GM12878 (cell line): ENCODE measurements around the gene APOE. TPM values are rescaled to one million over a fixed set of nuclear protein-coding genes. Genes with fewer than 3 reads are reported as not detected.

Source experiments
- ATAC-seq: fragments of 200-7000 bp; cut with Tn5 transposase; 3 replicates; pipeline ENCODE4 v1.9.1; 2020; ENCODE audit warnings: mild to moderate bottlenecking, moderate library complexity
- BruUV-seq: library from RNA; stranded (reverse); fragments of 400-500 nt; replicated peaks from 2 replicates; lab custom pipeline; 2021; lab: Mats Ljungman, UMichigan
- CTCF ChIA-PET: fragments of 300-600 bp; sonication (Branson Sonifier 250); formaldehyde crosslinking; extraction: SDS; loops from one replicate; lab custom pipeline; 2021; ENCODE audit warnings: inconsistent platforms; lab: Yijun Ruan, JAX
- POLR2A ChIA-PET: fragments of 350-600 bp; formaldehyde crosslinking; extraction: SDS; loops from one replicate; lab custom pipeline; 2021; ENCODE audit warnings: inconsistent platforms; lab: Charles Lee
- RAD21 ChIA-PET: fragments of 300-600 bp; sonication (Branson Sonifier 250); formaldehyde crosslinking; loops from one replicate; lab custom pipeline; 2023; ENCODE audit warnings: antibody characterized with exemption; ENCODE audit not compliant: unreplicated experiment; lab: Charles Lee
- SMC1A ChIA-PET: fragments of 300-600 bp; sonication (Branson Sonifier 250); formaldehyde crosslinking; loops from one replicate; lab custom pipeline; 2023; ENCODE audit not compliant: unreplicated experiment, uncharacterized antibody; lab: Charles Lee
- DNase-seq: peaks from one replicate; pipeline ENCODE4 v3.0.0-alpha.2; 2011; ENCODE audit warnings: low read depth, low spot score
- FAIRE-seq: peaks from 3 replicates; lab custom pipeline; 2011; peaks lifted over from hg19 to GRCh38; lab: Jason Lieb, UNC
- H2AFZ ChIP-seq: 2 replicates; pipeline ENCODE4 v1.6.0; 2011; ENCODE audit warnings: low read depth, low read length, control low read depth; ENCODE audit not compliant: control insufficient read depth
- H3K27ac ChIP-seq: 2 replicates; pipeline ENCODE4 v1.5.1; 2011; ENCODE audit warnings: control low read depth; ENCODE audit not compliant: control insufficient read depth, insufficient read depth
- H3K27me3 ChIP-seq, 2 experiments: replicated peaks in 1 of 2; 2 replicates each; pipeline versions ENCODE4 v1.6.0 to v1.6.1; 2011; ENCODE audit warnings: low read length in 1 of 2; ENCODE audit not compliant: control insufficient read depth in 2 of 2, insufficient read depth in 2 of 2
- H3K36me3 ChIP-seq, 2 experiments: 2 replicates each; pipeline ENCODE4 v1.5.1; 2011; ENCODE audit warnings: low read length in 1 of 2; ENCODE audit not compliant: control insufficient read depth in 2 of 2, insufficient read depth in 2 of 2
- H3K4me1 ChIP-seq: 2 replicates; pipeline ENCODE4 v1.6.1; 2011; ENCODE audit warnings: mild to moderate bottlenecking, low read length, moderate library complexity, mixed read lengths; ENCODE audit not compliant: control insufficient read depth, insufficient read depth
- H3K4me2 ChIP-seq: 2 replicates; pipeline ENCODE4 v1.6.0; 2011; ENCODE audit warnings: control low read depth; ENCODE audit not compliant: control insufficient read depth, insufficient read depth
- H3K4me3 ChIP-seq: fragments of 200-600 bp; sonication (generic); 2 replicates; pipeline ENCODE4 v1.5.1; 2016
- H3K79me2 ChIP-seq: 2 replicates; pipeline ENCODE4 v1.6.0; 2011; ENCODE audit warnings: low read length; ENCODE audit not compliant: control insufficient read depth, insufficient read depth
- H3K9ac ChIP-seq: 2 replicates; pipeline ENCODE4 v1.8.0; 2011; ENCODE audit warnings: low read length, control low read depth, mixed read lengths; ENCODE audit not compliant: control insufficient read depth, insufficient read depth
- H3K9me3 ChIP-seq: replicated peaks from 3 replicates; pipeline ENCODE4 v1.5.1; 2011; ENCODE audit warnings: mild to moderate bottlenecking, low read length; ENCODE audit not compliant: control insufficient read depth, insufficient read depth
- H4K20me1 ChIP-seq: 2 replicates; pipeline ENCODE4 v1.6.0; 2011; ENCODE audit not compliant: control insufficient read depth, insufficient read depth
- ATF7 ChIP-seq: fragments of 450-650 bp; IDR thresholded peaks from 2 replicates; pipeline ENCODE4 v1.6.1; 2016; ENCODE audit warnings: low read depth, mild to moderate bottlenecking
- ESRRA ChIP-seq: IDR thresholded peaks from 2 replicates; pipeline ENCODE4 v1.6.1; 2012; ENCODE audit warnings: mild to moderate bottlenecking, low read length, improper control_type of control experiment
- HCFC1 ChIP-seq: fragments of 150-350 bp; IDR thresholded peaks from 2 replicates; pipeline ENCODE4 v1.6.1; 2014; ENCODE audit warnings: low read length
- HDGF ChIP-seq: fragments of 450-650 bp; IDR thresholded peaks from 2 replicates; pipeline ENCODE4 v1.6.1; 2016; ENCODE audit warnings: antibody characterized with exemption
- MTA2 ChIP-seq: fragments of 450-650 bp; IDR thresholded peaks from 2 replicates; pipeline ENCODE4 v1.6.1; 2016; ENCODE audit warnings: low read depth, mild to moderate bottlenecking, moderate library complexity
- SP1 ChIP-seq: IDR thresholded peaks from one replicate; pipeline ENCODE4 v1.6.1; 2011; ENCODE audit warnings: low read depth, low read length
- STAT3 ChIP-seq: IDR thresholded peaks from 2 replicates; pipeline ENCODE4 v1.6.1; 2011; ENCODE audit warnings: low read depth, low read length, improper control_type of control experiment
- SUZ12 ChIP-seq: fragments of 200-600 bp; sonication (generic); IDR thresholded peaks from one replicate; pipeline ENCODE4 v1.6.1; 2018; ENCODE audit warnings: antibody characterized with exemption, mild to moderate bottlenecking; ENCODE audit not compliant: unreplicated experiment
- ZNF207 ChIP-seq: fragments of 450-650 bp; IDR thresholded peaks from 2 replicates; pipeline ENCODE4 v1.6.1; 2014; ENCODE audit warnings: antibody characterized with exemption, mild to moderate bottlenecking, borderline replicate concordance
- ZSCAN29 ChIP-seq: fragments of 450-650 bp; IDR thresholded peaks from 2 replicates; pipeline ENCODE4 v1.6.1; 2017; ENCODE audit warnings: mild to moderate bottlenecking, moderate library complexity
- WGBS: methylation state at CpG from one replicate; pipeline ENCODE4 v1.1.6; 2016; ENCODE audit warnings: low lambda C conversion rate; ENCODE audit not compliant: insufficient replicate concordance, insufficient coverage; ENCODE audit errors: missing lambda C conversion rate; 5-methylcytosine and 5-hydroxymethylcytosine counted together
- in situ Hi-C: fragments of 300-500 bp; cut with MboI; formaldehyde crosslinking; loops from 9 replicates; pipeline ENCODE4 v1.14.3; 2018; ENCODE audit warnings: mixed read lengths
- intact Hi-C: fragments of 100-400 bp; cut with micrococcal nuclease; formaldehyde crosslinking; loops from one replicate; pipeline ENCODE4 v1.14.2; 2022; ENCODE audit not compliant: unreplicated experiment
- polyA plus RNA-seq, 11 experiments: library from polyadenylated mRNA; depleted of rRNA in 4 of 11; unstranded in 6 of 11; stranded (reverse) in 5 of 11; fragments of >200 nt; fragmentation: Nextera tagmentation in 4 of 11; fragmentation: Illumina TruSeq in 1 of 11; extraction: Ambion mirVana in 4 of 11; extraction: Trizol in 1 of 11; gene quantifications; 1 replicate in 1 of 11; 2 replicates in 10 of 11; pipeline versions ENCODE4 v1.2.1 to v1.2.3, GENCODE V29; 2011 to 2016; ENCODE audit warnings: inconsistent platforms in 2 of 11, missing spikeins in 2 of 11, low read depth in 1 of 11
- total RNA-seq, 4 experiments: library from RNA; depleted of rRNA in 3 of 4; stranded (reverse); fragments of >200 nt in 3 of 4; fragmentation: Illumina TruSeq in 1 of 4; extraction: Trizol in 1 of 4; gene quantifications; 2 replicates each; pipeline versions ENCODE4 v1.2.1 to v1.2.3, GENCODE V29; 2013 to 2021
- TF ChIP-seq, protein P1 (sequence below): IDR thresholded peaks from 2 replicates; pipeline ENCODE4 v1.6.1; 2012; ENCODE audit warnings: low read depth, low read length, improper control_type of control experiment
- TF ChIP-seq, protein P2 (sequence below): fragments of 150-350 bp; IDR thresholded peaks from 2 replicates; pipeline ENCODE4 v1.6.1; 2014; ENCODE audit warnings: mild to moderate bottlenecking, low read depth, low read length
- TF ChIP-seq, protein P3 (sequence below): fragments of 450-650 bp; formaldehyde crosslinking; IDR thresholded peaks from 2 replicates; pipeline ENCODE4 v1.4.0; 2022; ENCODE audit warnings: mild to moderate bottlenecking, moderate library complexity

The APOE gene
- total and polyA plus RNA-seq, 10 of the 15 experiments (the other 5 are each of a cell fraction or from before 2014, with no cell fraction given), result 0.22 to 3.7 (median 0.44) TPM; not detected in 4

DNA sequence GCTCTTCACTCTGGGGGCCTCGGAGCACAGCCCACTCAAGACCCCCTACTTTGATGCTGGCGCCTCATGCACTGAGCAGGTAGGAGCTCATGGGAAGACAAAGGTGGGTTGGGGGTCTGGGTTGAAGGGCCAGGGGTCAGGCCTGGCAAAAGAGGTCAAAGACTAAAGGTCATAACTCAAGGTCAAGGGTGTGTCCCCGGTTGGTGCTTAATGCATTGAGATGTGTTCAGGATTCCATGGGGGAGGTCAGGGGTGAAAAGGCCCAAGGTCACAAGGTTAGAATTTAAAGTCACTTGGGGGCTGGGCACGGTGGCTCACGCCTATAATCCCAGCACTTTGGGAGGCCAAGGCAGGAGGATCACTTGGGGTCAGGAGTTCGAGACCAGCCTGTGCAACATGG is 19.5 kb upstream of the APOE start:
- Histone ChIP-seq H4K20me1 (no peaks in the 10 kb centered on the region), H3K79me2 (peaks cover 1% of the 10 kb centered on the region), H3K9me3 (peaks cover 1% of the 10 kb centered on the region; the same call in 1 of the 3 replicates), H3K27ac (no peak overlapping the region), H2AFZ (no peak overlapping the region), H3K4me1 (peaks cover 7% of the 10 kb centered on the region), H3K27me3 (no peaks in the 10 kb centered on the region), H3K4me2 (no peak overlapping the region), H3K4me3 (no peak overlapping the region), H3K36me3 (no peaks in the 10 kb centered on the region), H3K9ac (no peak overlapping the region)
- FAIRE-seq (no peak), DNase-seq (no peak), ATAC-seq (no peak)
- in situ Hi-C loops, result no loop called here
- TF ChIP-seq, protein P1, sequence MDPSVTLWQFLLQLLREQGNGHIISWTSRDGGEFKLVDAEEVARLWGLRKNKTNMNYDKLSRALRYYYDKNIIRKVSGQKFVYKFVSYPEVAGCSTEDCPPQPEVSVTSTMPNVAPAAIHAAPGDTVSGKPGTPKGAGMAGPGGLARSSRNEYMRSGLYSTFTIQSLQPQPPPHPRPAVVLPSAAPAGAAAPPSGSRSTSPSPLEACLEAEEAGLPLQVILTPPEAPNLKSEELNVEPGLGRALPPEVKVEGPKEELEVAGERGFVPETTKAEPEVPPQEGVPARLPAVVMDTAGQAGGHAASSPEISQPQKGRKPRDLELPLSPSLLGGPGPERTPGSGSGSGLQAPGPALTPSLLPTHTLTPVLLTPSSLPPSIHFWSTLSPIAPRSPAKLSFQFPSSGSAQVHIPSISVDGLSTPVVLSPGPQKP, result no peak
- TF ChIP-seq MTA2, result no peak
- TF ChIP-seq SUZ12, result no peak
- no peak for TF ChIP-seq ZNF207
- 40% methylated on average over 6 of the region's 6 CpGs for WGBS
- POLR2A ChIA-PET, result no interaction called here
- CTCF ChIA-PET, result no interaction called here
- BruUV-seq, result no TSS peak
- SMC1A ChIA-PET, result no interaction called here
- RAD21 ChIA-PET, result no interaction called here
- intact Hi-C loops, result no loop called here

DNA sequence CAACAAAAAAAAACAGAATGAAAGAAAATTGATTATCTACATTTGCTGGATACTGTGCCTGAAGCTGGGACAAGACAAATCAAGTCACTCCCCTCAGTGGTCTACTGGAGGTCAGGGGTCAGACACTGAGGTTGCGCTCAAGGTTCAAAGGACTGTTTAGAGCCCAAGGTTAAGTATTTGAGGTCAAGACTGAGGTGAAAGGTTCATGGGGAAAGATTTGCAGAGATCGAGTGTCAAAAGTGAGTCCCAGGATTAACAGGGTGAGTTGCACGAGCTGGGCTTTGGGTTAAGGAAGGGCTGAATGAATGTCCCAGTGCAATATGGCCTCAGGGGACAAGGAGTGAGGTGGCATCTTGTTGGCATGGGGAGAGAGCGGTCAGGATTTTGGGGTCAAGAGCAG is 17.9 kb upstream of the APOE start:
- no peak for ATAC-seq
- ChIA-PET POLR2A (no interaction called here), RAD21 (no interaction called here), CTCF (no interaction called here), SMC1A (no interaction called here)
- WGBS, result 70% methylated on average over 4 of the region's 4 CpGs
- no peaks in the 10 kb centered on the region for H4K20me1 ChIP-seq
- intact Hi-C loops, result no loop called here
- FAIRE-seq, result no peak
- H3K79me2 ChIP-seq, result peaks cover 17% of the 10 kb centered on the region
- no peak overlapping the region for H3K27ac ChIP-seq
- in situ Hi-C loops, result no loop called here
- no peaks in the 10 kb centered on the region; a peak in 3 of 4 replicates for H3K36me3 ChIP-seq
- peaks cover 15% of the 10 kb centered on the region for H3K4me1 ChIP-seq
- H3K9me3 ChIP-seq, result peaks cover 1% of the 10 kb centered on the region; the same call in 1 of the 3 replicates
- no peak for DNase-seq
- H3K4me3 ChIP-seq, result no peak overlapping the region
- no TSS peak for BruUV-seq
- H3K9ac ChIP-seq, result no peak overlapping the region
- H3K4me2 ChIP-seq, result no peak overlapping the region
- H3K27me3 ChIP-seq, result no peaks in the 10 kb centered on the region
- H2AFZ ChIP-seq, result no peak overlapping the region
- TF ChIP-seq HDGF (no peak), HCFC1 (no peak), ZSCAN29 (no peak), ATF7 (no peak), STAT3 (no peak), ESRRA (no peak), SP1 (no peak)
- TF ChIP-seq, protein P2, sequence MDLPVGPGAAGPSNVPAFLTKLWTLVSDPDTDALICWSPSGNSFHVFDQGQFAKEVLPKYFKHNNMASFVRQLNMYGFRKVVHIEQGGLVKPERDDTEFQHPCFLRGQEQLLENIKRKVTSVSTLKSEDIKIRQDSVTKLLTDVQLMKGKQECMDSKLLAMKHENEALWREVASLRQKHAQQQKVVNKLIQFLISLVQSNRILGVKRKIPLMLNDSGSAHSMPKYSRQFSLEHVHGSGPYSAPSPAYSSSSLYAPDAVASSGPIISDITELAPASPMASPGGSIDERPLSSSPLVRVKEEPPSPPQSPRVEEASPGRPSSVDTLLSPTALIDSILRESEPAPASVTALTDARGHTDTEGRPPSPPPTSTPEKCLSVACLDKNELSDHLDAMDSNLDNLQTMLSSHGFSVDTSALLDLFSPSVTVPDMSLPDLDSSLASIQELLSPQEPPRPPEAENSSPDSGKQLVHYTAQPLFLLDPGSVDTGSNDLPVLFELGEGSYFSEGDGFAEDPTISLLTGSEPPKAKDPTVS, result no peak
- TF ChIP-seq, protein P3, sequence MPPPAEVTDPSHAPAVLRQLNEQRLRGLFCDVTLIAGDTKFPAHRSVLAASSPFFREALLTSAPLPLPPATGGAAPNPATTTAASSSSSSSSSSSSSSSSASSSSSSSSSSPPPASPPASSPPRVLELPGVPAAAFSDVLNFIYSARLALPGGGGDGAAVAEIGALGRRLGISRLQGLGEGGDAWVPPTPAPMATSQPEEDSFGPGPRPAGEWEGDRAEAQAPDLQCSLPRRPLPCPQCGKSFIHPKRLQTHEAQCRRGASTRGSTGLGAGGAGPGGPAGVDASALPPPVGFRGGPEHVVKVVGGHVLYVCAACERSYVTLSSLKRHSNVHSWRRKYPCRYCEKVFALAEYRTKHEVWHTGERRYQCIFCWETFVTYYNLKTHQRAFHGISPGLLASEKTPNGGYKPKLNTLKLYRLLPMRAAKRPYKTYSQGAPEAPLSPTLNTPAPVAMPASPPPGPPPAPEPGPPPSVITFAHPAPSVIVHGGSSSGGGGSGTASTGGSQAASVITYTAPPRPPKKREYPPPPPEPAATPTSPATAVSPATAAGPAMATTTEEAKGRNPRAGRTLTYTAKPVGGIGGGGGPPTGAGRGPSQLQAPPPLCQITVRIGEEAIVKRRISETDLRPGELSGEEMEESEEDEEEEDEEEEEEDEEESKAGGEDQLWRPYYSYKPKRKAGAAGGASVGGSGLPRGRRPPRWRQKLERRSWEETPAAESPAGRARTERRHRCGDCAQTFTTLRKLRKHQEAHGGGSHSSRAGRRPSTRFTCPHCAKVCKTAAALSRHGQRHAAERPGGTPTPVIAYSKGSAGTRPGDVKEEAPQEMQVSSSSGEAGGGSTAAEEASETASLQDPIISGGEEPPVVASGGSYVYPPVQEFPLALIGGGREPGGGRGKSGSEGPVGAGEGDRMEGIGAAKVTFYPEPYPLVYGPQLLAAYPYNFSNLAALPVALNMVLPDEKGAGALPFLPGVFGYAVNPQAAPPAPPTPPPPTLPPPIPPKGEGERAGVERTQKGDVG (CRISPR knock-in tag), result no peak
